Heart right ventricle (tissue), 16 donors: Measurements from ENCODE around the gene NVL. TPM values are rescaled to one million over a fixed set of nuclear protein-coding genes. Genes with fewer than 3 reads are reported as not detected.
A peak's percentile ranks its signal among the peaks of the same experiment; 100 is the strongest.

Source experiments
- ATAC-seq, 8 donors: fragments of 200-7000 bp; cut with Tn5 transposase; one replicate each; pipeline ENCODE4 v1.9.1; 2020; ENCODE audit warnings: mild to moderate bottlenecking in 8 of 8, moderate library complexity in 8 of 8, moderate number of reproducible peaks in 1 of 8
- DNase-seq, 2 donors: peaks; one replicate each; pipeline ENCODE4 v3.0.0-alpha.2; 2020
- H3K27ac ChIP-seq, 10 donors: fragments of 200-600 bp; sonication (generic) in 2 of 10; one replicate each; pipeline versions ENCODE4 v1.5.0 to v1.8.0; 2020 to 2022; ENCODE audit warnings: mild to moderate bottlenecking in 3 of 10
- H3K27me3 ChIP-seq, 7 donors: fragments of 200-600 bp; one replicate each; pipeline ENCODE4 v1.8.0; 2021 to 2022; ENCODE audit warnings: mild to moderate bottlenecking in 2 of 7
- H3K36me3 ChIP-seq, 9 donors: fragments of 200-600 bp; sonication (generic) in 1 of 9; one replicate each; pipeline versions ENCODE4 v1.5.0 to v1.8.0; 2020 to 2022; ENCODE audit warnings: mild to moderate bottlenecking in 2 of 9
- H3K4me1 ChIP-seq, 9 donors: fragments of 200-600 bp; sonication (generic) in 1 of 9; one replicate each; pipeline versions ENCODE4 v1.5.0 to v1.8.0; 2020 to 2022; ENCODE audit warnings: mild to moderate bottlenecking in 4 of 9
- H3K4me3 ChIP-seq, 10 donors: fragments of 200-600 bp; sonication (generic) in 2 of 10; one replicate each; pipeline versions ENCODE4 v1.5.0 to v1.8.0; 2020 to 2022; ENCODE audit warnings: mild to moderate bottlenecking in 7 of 10, moderate library complexity in 2 of 10
- H3K9me3 ChIP-seq, 11 donors: fragments of 200-600 bp in 10 of 11; sonication (generic) in 2 of 11; one replicate each; pipeline versions ENCODE4 v1.5.0 to v1.8.0; 2013 to 2022; ENCODE audit warnings: mild to moderate bottlenecking in 2 of 11, control low read depth in 1 of 11, moderate library complexity in 1 of 11
- CTCF ChIP-seq, 9 donors: fragments of 200-600 bp; sonication (generic) in 2 of 9; IDR thresholded peaks; one replicate each; pipeline versions ENCODE4 v1.5.0 to v1.8.0; 2021 to 2022; ENCODE audit warnings: antibody characterized with exemption in 9 of 9, mild to moderate bottlenecking in 5 of 9, moderate library complexity in 1 of 9
- WGBS, 2 donors: extraction: QIAGEN DNeasy Blood & Tissue Kit; methylation state at CpG; one replicate each; pipeline ENCODE4 v1.1.7; 2013; ENCODE audit warnings: inconsistent platforms in 1 of 2; 5-methylcytosine and 5-hydroxymethylcytosine counted together
- intact Hi-C, 10 donors: fragments of 100-400 bp; cut with DNase I; formaldehyde crosslinking; loops; one replicate each; pipeline versions ENCODE4 v1.11.1 to v1.14.2; 2022
- polyA plus RNA-seq, 2 donors: library from polyadenylated mRNA; stranded (reverse); fragments of 200-250 nt; gene quantifications; one replicate each; pipeline ENCODE4 v1.2.3, GENCODE V29; 2013
- total RNA-seq, 10 donors: library from RNA; stranded (reverse); fragmentation: NEBNext Ultra II Directional in 3 of 10; extraction: Animal tissue kit (Norgen Biotek cat#: 25700) in 3 of 10; gene quantifications; one replicate each; pipeline versions ENCODE4 v1.2.1 to v1.2.4, GENCODE V29; 2021 to 2023
- donor health status: Arrhythmogenic right ventricular cardiomyopathy.
- donor health status: ischemic (EF 13 %, LVEDD 7.1; RV severe dilation, severe dysfunction).
- donor health status: healthy with polysubstance abuse.
- donor health status: DM: no; HTN: yes; CAD: no.
- donor health status: DM: no; HTN: no; CAD: no.
- donor health status: ischemic (EF 25% LVEDD 6.9; RV normal size, moderate dysfunction).
- donor health status: ischemic (EF 25% LVEDD 5.7; RV mildly dilated, moderate dysfunction).
- donor health status: healthy.
- donor health status: DM: yes; HTN: yes; CAD: no.
- donor health status: Ischemic cardiomyopathy.
- donor health status: ischemic (EF 35%, LVEDD 5.7; RV mildly dilated, moderate dysfunction).
- donor health status: nonischemic (EF 11% LVEDD 7.7; RV severe dilation, severe dysfunction).
- donor health status: DM: yes; HTN: yes; CAD: no.
- donor health status: PGD.
- donor health status: ischemic (EF 29% LVEDD 5.4; RV normal size, mild dysfunction).
- donor health status: nonischemic (EF 23%, LVEDD 6.1; RV moderate dilation, normal function).

NVL gene
- total and polyA plus RNA-seq, 12 donors = 7.7 to 37.3 (median 10.5) TPM

GRCh38 chr1:224238756-224239155 is 91.2 kb downstream of the NVL start:
- Histone ChIP-seq H3K4me1 (peaks cover 0 to 7% (median 0%) of the 10 kb centered on the region in 9 donors), H3K4me3 (no peak overlapping the region), H3K36me3 (peaks cover 0 to 79% (median 3%) of the 10 kb centered on the region in 9 donors), H3K9me3 (no peaks in the 10 kb centered on the region), H3K27me3 (no peaks in the 10 kb centered on the region), H3K27ac (no peak overlapping the region)
- no peak for TF ChIP-seq CTCF (IDR thresholded peaks at IDR 0.05)
- WGBS, 2 donors = 63 to 75% methylated on average over 3 of the region's 3 CpGs
- intact Hi-C loops = no loop called here
- ATAC-seq = peak in 2 of 8 donors; percentile 19 to 60
- DNase-seq = no peak

- H3K9me3 ChIP-seq = no peaks in the 10 kb centered on the region
- H3K27me3 ChIP-seq = no peaks in the 10 kb centered on the region
- no peak overlapping the region for H3K4me3 ChIP-seq
- 92 to 94% methylated on average over 9 of the region's 9 CpGs for WGBS, 2 donors
- no peak overlapping the region for H3K27ac ChIP-seq
- peaks cover 0 to 8% (median 0%) of the 10 kb centered on the region in 9 donors for H3K4me1 ChIP-seq
- no peak for TF ChIP-seq CTCF (IDR thresholded peaks at IDR 0.05)
- intact Hi-C loops = no loop called here
- H3K36me3 ChIP-seq = peaks cover 0 to 81% (median 3%) of the 10 kb centered on the region in 9 donors
- ATAC-seq (no peak), DNase-seq (no peak)
These were observed 91.8 kb downstream of the NVL start for GRCh38 chr1:224238212-224238611.

- ATAC-seq (no peak), DNase-seq (no peak)
- WGBS, 2 donors = 95% methylated on average over 11 of the region's 11 CpGs
- Histone ChIP-seq H3K9me3 (no peaks in the 10 kb centered on the region), H3K4me3 (no peak overlapping the region), H3K27ac (no peak overlapping the region), H3K36me3 (peaks cover 0 to 85% (median 3%) of the 10 kb centered on the region in 9 donors), H3K27me3 (no peaks in the 10 kb centered on the region), H3K4me1 (peaks cover 0 to 8% (median 0%) of the 10 kb centered on the region in 9 donors)
- TF ChIP-seq CTCF (IDR thresholded peaks at IDR 0.05) = no peak
- intact Hi-C loops = no loop called here
These were observed 92.7 kb downstream of the NVL start for GRCh38 chr1:224237119-224237881.

GRCh38 chr1:224235813-224236493 is 94.0 kb downstream of the NVL start:
- H3K36me3 ChIP-seq = peaks cover 0 to 89% (median 11%) of the 10 kb centered on the region in 9 donors
- no peak for ATAC-seq
- intact Hi-C loops = no loop called here

More at GRCh38 chr1:224235813-224236493, 94.0 kb downstream of the NVL start:
- no peak for DNase-seq
- no peaks in the 10 kb centered on the region for H3K9me3 ChIP-seq
- 69 to 72% methylated on average over 2 of the region's 2 CpGs for WGBS, 2 donors
- peaks cover 0 to 8% (median 0%) of the 10 kb centered on the region in 9 donors for H3K4me1 ChIP-seq
- TF ChIP-seq CTCF (IDR thresholded peaks at IDR 0.05) = no peak
- H3K27ac ChIP-seq = peak overlapping the region in 1 of 10 donors; percentile 34
- H3K27me3 ChIP-seq = no peaks in the 10 kb centered on the region
- H3K4me3 ChIP-seq = no peak overlapping the region
